ENCODE measurements around the gene CYB5D1.

CYB5D1 gene

DNA sequence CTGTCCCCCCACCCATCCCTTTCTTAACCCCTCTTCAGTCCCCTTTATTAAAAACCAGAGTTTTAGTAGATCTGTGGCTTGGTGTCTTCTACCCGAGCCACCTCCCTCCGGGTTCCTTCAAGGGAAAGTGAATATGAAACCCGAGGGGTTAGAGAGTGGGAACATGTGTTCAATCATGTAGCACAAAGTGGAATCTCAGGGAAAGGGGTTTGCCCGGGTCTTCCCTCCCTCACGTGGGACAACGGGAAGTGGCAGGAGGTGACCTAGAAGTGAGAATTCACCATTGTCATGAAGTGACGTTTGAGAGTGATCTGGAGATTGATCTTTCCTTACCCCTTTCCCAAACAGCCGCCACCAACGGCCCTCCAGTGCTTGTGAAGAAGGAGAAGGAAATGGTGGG lies 53.3 kb downstream of the CYB5D1 start:
- TF ChIP-seq POLR2A (IDR thresholded peaks at IDR 0.05; ENCODE audit: low read depth, low read length) = no peak
- no peak for FAIRE-seq
- no peak for DNase-seq (ENCODE audit: insufficient read length, low spot score)

All from H54 (cell line).